Coronary artery (tissue), 2 donors: Measurements from ENCODE around the gene CPXM1.

Experiments used
- DNase-seq: peaks from one replicate; pipeline ENCODE4 v3.0.0-alpha.2; 2017; ENCODE audit warnings: low spot score
- H3K27ac ChIP-seq, 2 donors: fragments of 200-600 bp; sonication (generic); one replicate each; pipeline ENCODE4 v1.5.1; 2016 to 2019
- H3K4me3 ChIP-seq: fragments of 200-600 bp; sonication (generic); 2 replicates; pipeline ENCODE4 v1.5.1; 2016; ENCODE audit warnings: mild to moderate bottlenecking, moderate library complexity
- TF ChIP-seq, protein P1 (sequence below): fragments of 200-600 bp; sonication (generic); IDR thresholded peaks from one replicate; pipeline ENCODE4 v1.5.1; 2019; ENCODE audit warnings: antibody characterized with exemption

The CPXM1 gene

DNA sequence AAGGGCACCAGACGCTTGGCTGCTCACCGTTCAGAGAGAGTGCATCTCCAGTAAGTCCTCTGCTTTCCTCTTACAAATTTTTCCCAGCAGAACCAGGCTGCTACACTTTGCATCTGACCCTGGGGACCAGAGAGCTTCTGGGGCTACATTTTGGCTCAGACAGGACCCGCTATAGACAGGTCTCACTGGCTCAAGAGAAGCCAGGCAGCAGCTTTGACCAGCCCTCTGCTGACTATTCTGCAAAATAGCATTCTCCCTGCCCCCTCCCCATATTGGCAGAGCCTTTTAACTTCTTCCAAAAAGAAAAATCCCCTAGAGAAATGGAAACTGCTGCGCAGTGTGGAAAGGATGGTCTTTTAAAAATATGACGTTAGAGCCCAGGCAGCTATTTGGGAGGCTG lies 37.2 kb downstream of the CPXM1 start:
- H3K4me3 ChIP-seq, result no peak overlapping the region
- TF ChIP-seq, protein P1, sequence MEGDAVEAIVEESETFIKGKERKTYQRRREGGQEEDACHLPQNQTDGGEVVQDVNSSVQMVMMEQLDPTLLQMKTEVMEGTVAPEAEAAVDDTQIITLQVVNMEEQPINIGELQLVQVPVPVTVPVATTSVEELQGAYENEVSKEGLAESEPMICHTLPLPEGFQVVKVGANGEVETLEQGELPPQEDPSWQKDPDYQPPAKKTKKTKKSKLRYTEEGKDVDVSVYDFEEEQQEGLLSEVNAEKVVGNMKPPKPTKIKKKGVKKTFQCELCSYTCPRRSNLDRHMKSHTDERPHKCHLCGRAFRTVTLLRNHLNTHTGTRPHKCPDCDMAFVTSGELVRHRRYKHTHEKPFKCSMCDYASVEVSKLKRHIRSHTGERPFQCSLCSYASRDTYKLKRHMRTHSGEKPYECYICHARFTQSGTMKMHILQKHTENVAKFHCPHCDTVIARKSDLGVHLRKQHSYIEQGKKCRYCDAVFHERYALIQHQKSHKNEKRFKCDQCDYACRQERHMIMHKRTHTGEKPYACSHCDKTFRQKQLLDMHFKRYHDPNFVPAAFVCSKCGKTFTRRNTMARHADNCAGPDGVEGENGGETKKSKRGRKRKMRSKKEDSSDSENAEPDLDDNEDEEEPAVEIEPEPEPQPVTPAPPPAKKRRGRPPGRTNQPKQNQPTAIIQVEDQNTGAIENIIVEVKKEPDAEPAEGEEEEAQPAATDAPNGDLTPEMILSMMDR, result no peak
- no peak overlapping the region for H3K27ac ChIP-seq
- DNase-seq, result no peak

DNA sequence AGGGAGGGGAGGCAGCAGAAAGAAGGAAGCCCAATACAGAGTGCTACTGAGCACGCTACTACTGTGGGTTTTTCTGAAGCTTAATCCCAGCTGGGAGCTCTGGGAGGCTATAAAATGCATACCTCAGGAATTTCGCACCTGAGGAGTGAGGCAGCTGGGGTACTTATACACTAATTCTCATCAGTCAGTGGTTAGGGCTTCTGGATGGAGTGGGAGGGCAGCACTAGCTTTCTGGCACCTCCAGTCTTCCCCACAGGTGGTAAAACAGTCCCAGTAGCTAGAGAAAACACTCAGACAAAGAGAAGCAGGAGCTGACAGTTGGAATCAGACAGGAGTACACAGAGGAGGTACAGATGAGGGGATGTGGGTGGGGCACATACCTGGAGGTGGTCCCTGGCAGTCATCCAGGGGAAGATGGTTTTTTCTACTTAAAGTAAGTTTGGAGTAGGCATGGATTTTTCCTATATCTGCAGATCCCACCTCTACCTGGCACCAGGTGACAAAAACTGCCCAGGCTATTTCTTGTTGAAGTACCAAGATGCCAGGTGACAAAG lies 37.8 kb downstream of the CPXM1 start:
- H3K4me3 ChIP-seq, result no peak overlapping the region
- no peak overlapping the region for H3K27ac ChIP-seq
- TF ChIP-seq, protein P1, result no peak
- DNase-seq, result no peak

- TF ChIP-seq, protein P1, result no peak
- Histone ChIP-seq H3K4me3 (no peak overlapping the region), H3K27ac (no peak overlapping the region)
- no peak for DNase-seq
Observed at GRCh38 chr20:2761885-2762284, 38.5 kb downstream of the CPXM1 start.

DNA sequence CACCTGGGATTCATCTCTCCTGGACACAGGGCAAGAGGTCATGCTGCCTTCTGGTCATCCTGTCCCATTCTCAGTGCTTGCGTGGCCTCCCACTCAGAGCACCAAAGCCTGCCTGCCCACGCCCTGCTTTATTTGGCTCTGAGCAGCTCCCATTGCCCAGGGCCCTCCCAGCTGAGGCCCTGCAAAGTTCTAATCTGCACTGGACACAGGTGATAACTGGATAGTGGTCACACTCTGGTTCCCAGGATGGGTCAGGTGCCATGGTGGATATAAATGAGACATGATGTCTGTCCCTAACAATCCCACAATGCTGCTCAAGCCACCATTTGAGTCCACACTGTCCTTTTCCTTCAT lies 39.5 kb downstream of the CPXM1 start:
- H3K27ac ChIP-seq, result no peak overlapping the region
- H3K4me3 ChIP-seq, result no peak overlapping the region
- DNase-seq, result no peak
- TF ChIP-seq, protein P1, result no peak

GRCh38 chr20:2760297-2760951 lies 40.0 kb downstream of the CPXM1 start:
- no peak for DNase-seq
- TF ChIP-seq, protein P1, result no peak
- no peak overlapping the region for H3K4me3 ChIP-seq

GRCh38 chr20:2759603-2760296 lies 40.7 kb downstream of the CPXM1 start:
- no peak overlapping the region for H3K4me3 ChIP-seq
- no peak for DNase-seq
- TF ChIP-seq, protein P1, result no peak
- no peak overlapping the region for H3K27ac ChIP-seq

More at GRCh38 chr20:2760297-2760951, 40.0 kb downstream of the CPXM1 start:
- no peak overlapping the region for H3K27ac ChIP-seq

DNA sequence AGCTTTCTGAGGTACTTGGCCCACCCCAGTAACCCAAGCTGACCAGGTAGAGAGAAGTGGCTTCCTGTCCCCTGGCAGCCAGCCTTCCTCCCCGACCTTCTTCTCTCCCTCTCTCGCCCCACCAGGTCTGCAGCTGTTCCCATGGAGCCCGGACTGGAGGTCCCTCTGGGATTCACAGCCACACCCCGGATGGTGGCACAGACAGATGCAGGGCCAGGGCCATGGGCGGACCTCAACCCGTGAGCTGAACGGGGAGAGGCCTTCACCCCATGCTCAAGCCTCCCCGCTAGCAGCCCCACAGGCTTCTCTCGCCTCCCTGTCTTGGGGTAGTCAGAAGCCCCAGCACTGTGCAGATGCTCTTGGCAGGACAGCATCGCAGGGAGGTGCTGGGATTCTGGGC lies 41.3 kb downstream of the CPXM1 start:
- TF ChIP-seq, protein P1, result no peak
- H3K4me3 ChIP-seq, result no peak overlapping the region
- no peak overlapping the region for H3K27ac ChIP-seq
- no peak for DNase-seq
